ENCODE data around the gene COP1. TPM values are rescaled to one million over a fixed set of nuclear protein-coding genes. Genes with fewer than 3 reads are reported as not detected.
"Not testable (repeated sequence)": the region's sequence is repeated elsewhere in the genome, so short reads cannot be mapped to it uniquely, and the experiment has no call there.

The COP1 gene
- total RNA-seq (2014; rRNA removed): 35.2 TPM in 2 replicates
- polyA plus RNA-seq (2012): 15.2 TPM

DNA sequence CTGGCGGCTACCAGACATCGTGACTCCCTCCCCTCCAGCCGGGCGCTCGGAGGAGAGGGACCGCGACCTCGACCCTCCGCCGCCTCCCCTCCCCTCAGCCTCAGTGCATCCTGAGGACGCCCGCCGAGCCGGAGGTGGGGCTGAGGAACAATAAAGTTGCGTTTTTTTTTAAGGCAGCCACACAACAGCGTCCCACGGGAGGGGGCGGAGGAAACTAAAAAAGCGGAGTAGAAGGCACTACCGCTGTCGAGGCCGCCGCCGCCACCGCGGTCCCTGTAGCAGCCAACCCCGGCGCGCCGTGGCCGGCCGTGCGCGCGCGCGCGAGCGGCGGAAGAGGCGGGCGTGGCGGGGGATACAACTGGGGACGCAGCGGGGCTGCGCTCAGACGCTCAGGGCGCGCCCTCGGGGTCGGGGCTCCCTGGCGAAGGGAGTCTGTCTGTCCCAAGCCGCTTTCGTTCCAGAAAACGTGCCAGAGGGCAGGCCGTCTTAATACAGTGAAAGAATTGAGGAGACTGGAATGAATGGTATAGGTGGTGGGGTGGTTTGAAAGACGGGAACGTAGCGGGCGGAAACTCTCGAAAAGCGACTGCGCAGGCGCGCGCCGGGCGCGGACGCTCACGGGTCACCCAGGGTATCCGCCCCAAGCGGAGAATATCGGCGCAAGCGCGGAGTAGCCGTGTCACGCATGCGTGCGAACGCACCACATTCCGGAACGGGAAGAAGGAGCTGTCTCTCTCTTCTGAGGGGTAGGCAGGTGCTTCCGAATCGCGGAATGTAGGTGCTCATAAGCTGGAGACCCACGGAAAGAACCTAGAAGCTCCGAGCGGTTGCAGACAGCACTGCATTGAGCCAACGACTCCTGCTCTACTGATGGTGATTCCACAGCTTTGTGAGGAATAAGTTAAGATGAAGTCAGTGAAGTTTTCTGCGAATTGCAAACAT is at the start of gene COP1:
TSS of gene COP1 (minus strand) at position 326 of the 942 bp plus-strand sequence. CDS start at position 18, 308 bp downstream.
- DNase-seq (ENCODE audit: low read depth): peak; percentile 93

DNA sequence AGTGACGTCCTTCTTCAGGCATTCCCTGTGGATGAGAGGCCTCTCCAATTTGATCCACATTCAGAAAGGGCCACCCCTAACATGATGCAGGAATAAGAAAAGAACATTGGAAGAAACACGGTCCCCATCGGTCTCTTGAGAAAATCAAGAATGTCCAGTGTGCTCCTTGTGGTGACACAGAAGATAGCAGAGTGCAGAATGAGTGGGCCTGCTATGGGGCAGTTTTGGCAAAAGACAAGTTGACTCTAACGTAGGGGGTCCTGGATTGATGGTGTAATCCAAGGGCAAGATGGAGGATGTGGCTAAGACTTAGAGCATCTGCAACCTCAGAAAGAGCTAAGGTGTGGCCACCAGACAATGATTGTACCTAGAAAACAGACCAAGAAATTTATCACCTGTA is 45.1 kb upstream of the COP1 start:
- no peak for DNase-seq (ENCODE audit: low read depth)

GRCh38 chr1:176244851-176245250 is 37.8 kb upstream of the COP1 start:
- DNase-seq (ENCODE audit: low read depth): no peak

DNA sequence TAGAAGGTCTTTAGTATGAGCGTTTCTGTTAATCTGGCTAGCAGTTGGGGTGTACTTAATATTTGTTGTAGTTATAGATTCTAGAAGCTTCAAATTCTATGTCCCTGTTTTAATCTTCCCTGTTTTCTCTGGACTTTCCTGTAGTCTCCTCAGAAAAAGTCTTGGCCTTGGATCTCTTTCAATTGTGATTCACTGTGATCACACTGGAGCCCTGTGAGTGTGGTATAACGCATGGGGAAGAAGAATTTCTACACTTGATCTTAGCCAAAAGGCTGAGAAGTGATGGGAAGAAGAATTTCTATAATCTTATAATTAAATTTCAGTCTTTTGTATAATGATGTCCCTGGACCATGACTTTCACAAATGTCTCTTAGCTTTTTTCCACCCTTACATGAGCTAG is 36.7 kb upstream of the COP1 start:
- DNase-seq (ENCODE audit: low read depth): no peak

GRCh38 chr1:176241385-176242015 is 34.4 kb upstream of the COP1 start:
- DNase-seq (ENCODE audit: low read depth): peak; percentile 71

DNA sequence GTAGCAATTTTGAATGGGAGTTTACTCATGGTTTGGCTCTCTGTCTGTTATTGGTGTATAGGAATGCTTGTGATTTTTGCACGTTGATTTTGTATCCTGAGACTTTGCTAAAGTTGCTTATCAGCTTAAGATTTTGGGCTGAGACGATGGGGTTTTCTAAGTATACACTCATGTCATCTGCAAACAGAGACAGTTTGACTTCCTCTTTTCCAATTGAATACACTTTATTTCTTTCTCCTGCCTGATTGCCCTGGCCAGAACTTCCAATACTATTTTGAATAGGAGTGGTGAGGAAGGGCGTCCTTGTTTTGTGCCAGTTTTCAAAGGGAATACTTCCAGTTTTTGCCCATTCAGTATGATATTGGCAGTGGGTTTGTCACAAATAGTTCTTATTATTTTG is 26.6 kb upstream of the COP1 start:
- DNase-seq (ENCODE audit: low read depth): not testable (repeated sequence)

- no peak for DNase-seq (ENCODE audit: low read depth)
Observed at GRCh38 chr1:176227579-176227978, 20.5 kb upstream of the COP1 start.

DNA sequence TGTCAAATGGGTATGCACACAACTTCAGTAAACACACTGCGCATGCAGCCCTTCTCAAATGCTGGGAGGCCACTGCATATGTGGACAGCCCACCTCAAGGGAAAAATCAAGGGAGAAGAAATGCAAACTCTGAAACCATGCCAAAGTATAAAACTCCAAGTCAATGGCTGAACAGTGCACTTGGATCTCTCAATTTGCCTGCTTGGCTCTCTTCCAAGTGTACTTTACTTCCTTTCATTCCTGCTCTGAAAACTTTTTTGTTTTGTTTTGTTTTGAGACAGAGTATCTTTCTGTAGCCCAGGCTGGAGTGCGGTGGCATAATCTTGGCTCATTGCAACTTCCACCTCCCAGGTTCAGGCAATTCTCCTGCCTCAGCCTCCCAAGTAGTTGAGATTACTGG is 18.8 kb upstream of the COP1 start:
- DNase-seq (ENCODE audit: low read depth): no peak

DNA sequence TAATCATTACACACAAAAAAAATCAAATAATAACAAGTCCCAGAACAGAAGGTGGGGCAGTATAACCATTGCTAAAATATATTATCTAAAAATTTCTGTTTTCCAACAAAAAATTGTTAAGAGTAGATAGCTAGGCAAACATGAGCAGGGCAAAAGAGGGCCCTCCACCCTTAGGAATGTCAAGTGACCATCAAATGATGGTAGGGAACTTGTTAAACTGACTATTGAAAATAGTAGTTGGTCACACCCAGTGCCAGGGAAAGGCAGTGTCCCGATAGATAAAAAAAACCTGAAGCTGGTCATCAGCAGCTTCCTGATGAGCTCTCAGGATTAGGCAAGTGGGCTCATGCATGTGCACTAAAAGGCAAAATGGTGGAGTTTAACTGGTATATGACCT is 18.4 kb upstream of the COP1 start:
- DNase-seq (ENCODE audit: low read depth): no peak

DNA sequence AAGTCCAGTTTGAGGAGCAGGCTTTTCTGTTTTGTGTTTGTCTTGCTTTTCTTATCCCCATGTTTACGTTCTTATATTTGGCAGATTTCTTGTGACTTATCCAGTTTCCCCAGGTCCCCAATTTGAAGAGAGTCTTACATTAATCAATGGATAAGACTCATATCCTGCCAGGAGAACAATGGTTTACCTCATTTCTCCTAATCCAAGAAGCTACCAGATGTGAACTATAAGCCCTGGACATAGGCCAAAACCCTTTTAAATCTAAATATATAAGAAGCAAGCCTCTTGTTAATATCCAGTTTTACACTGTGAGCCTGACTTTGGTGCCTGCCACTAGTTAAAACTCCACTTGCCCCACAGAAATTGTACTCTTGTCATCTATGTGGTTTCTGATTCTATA is 15.1 kb upstream of the COP1 start:
- DNase-seq (ENCODE audit: low read depth): no peak

- peak; percentile 9 for DNase-seq (ENCODE audit: low read depth)
Observed at GRCh38 chr1:176220100-176220689, 13.1 kb upstream of the COP1 start.

DNA sequence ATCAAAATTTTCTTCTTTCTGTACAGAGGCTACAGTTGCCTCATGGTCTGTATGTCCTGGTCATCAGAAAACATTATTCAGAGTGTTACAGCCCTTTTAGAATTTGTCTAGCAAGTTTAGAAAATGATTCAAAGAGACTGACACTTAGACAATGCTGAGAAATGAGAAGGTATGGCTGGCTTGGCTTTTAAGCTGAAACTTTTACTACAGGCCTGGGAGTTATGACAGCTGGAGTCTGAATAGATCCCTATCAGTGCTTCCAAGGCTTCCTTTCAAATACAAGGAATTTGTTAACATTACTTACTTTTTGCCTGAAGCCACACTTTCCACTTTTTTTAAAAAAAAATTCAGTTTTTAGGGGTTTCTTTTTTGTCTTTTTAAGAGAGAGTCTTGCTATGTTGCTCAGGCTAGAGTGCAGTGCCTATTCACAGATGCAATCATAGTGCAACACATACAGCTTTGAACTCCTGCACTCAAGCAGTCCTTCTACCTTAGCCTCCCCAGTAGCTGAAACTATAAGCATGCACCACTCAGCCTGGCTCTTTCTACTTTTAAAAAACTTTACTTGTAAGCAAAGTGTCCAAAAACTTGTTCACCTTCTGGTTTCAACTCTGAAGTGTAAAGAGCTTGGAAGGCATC is 10.5 kb upstream of the COP1 start:
- no peak for DNase-seq (ENCODE audit: low read depth)

DNA sequence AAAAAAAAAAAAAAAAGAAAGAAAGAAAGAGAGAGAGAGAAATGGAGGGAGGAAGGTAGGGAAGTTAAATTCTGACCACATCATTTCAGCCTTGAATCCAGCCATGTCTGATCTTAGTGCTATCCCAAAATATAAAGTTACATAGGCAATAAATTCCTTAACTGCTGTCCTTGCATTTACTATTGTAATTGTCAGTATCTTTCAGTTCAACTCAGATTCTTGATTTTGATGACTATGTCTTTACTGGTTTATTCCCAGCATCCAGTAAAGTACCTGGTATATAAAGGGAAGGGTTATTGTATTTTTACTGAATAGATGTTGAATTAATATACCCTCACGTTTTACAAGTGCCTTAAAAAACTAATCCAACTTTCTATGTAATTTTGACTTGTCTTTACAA is 8.9 kb upstream of the COP1 start:
- DNase-seq (ENCODE audit: low read depth): no peak

GRCh38 chr1:176211396-176212165 is 4.5 kb upstream of the COP1 start:
- DNase-seq (ENCODE audit: low read depth): no peak

GRCh38 chr1:176208034-176208433 is 948 bp upstream of the COP1 start:
- no peak for DNase-seq (ENCODE audit: low read depth)

GRCh38 chr1:176206006-176206960 is 803 bp downstream of the COP1 start:
- DNase-seq (ENCODE audit: low read depth): peak; percentile 46

GRCh38 chr1:176205332-176205914 is 1.7 kb downstream of the COP1 start:
- DNase-seq (ENCODE audit: low read depth): peak; percentile 10

GRCh38 chr1:176204655-176205054 is 2.4 kb downstream of the COP1 start:
- DNase-seq (ENCODE audit: low read depth): not testable (repeated sequence)

- DNase-seq (ENCODE audit: low read depth): no peak
Observed at GRCh38 chr1:176203735-176204134, 3.4 kb downstream of the COP1 start.

GRCh38 chr1:176201568-176201967 is 5.5 kb downstream of the COP1 start:
- DNase-seq (ENCODE audit: low read depth): no peak
